Left forelimb (tissue), 1 donor: ENCODE data around the gene HM13.
"Not testable (repeated sequence)": the region's sequence is repeated elsewhere in the genome, so short reads cannot be mapped to it uniquely, and the experiment has no call there.

ENCODE experiments used
- DNase-seq: peaks from one replicate; pipeline ENCODE4 v3.0.0-alpha.2; 2018; ENCODE audit warnings: low spot score

HM13 gene

DNA sequence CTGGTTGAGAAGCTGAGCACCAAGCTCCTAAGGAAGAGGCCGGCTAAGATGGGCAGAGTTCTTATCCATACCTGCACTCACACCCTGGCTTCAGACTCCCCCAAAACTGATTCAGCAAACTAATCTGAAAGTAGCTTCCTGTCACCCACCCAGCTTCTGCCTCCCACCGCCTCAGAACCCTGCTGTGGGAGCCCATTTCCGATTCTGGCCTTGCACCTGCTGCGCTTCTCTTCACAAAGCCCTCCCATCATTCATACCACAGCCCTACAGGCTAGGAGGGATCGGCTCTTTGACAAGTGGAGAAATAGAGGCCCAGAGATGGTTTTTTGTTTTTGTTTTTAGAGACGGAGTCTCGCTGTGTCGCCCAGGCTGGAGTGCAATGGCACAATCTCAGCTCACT, 28.7 kb downstream of the HM13 start:
- DNase-seq = no peak

DNA sequence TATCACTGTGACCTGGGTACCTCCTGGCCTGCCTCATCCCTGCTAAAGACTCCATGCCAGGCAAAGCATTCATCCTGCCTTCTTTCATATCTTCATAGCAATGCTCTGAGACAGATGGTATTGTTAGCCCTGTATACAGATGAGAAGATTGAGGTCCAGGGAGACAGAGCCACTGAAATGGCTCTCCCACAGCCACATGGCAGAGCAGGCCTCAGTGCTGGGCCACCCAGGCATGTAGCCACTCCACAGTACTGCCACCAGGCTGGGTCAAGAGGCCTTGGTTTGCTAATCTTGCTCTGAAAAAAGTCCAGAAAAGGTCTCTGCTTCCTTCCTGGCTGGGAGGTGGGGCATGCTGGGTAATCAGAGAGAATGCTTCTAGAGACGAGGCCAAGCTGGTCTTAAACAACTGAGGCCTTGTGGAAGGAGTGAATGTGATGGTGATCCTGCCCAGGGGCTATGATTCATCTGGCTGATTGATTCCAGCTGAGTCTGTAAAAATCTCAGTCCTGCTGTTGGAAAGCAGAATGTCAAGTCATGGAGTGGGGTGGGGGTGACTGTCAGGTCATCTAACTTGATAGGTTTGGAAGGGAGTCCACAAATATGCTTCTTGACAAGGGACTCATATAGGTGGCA, 29.8 kb downstream of the HM13 start:
- DNase-seq = no peak

DNA sequence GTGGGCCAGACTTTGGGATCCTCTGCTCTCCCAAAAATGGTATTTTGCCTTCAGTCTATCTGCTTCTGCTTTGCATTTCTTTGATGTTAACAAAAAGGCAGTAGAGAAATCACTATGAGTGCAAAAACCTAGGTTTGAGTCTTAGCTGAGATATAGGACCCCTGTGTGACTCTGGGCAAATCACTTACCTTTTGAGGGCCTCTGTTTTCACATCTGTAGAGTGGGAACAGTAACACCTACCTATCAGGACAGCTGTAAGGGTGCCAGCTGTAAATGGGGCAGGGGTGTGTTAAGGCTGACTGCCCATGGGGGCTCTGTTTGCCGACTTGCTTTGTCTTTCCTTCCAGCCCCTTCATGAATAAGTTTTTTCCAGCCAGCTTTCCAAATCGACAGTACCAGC, 30.4 kb downstream of the HM13 start:
- no peak for DNase-seq

DNA sequence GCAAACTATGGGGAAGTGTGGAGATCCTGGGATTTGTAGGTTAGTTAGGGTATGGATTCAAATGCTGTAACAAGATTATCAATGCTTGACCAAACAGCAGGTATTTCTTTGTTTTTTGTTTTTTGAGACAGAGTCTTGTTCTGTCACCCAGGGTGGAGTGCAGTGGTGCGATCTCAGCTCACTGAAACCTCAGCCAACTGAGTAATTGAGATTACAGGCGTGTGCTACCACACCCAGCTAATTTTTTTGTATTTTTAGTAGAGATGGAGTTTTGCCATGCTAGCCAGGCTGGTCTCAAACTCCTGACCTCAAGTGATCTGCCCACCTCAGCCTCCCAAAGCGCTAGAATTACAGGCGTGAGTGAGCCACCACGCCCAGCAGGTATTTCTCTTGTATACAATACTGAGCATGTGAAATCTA, 31.4 kb downstream of the HM13 start:
- not testable (repeated sequence) for DNase-seq

DNA sequence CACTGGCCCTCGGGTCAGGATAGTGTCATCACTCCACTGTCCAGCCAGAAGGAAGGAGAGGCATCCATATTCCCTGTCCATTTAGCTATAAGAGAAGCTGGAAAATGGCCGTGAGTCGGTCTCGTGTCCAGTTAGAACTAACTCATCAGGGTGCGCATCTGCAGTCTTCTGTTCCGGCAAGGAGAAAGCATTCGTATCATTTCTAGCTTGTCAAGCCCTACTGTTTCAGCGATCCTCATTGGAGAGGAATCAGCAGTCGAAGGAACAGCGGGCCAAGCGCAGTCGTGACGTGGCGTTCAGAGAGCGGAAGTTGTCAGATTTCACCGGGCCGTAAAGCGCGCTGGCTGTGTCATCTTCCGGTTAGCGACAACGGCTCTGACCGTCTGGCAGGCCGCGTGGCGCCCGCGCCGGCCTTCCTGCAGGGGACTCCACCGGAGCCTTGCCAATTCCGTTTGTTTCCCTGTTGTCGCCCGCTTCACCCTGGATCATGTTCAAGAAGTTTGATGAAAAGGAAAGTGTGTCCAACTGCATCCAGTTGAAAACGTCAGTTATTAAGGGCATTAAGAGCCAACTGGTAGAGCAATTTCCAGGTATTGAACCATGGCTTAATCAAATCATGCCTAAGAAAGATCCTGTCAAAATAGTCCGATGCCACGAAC, 32.9 kb downstream of the HM13 start:
- DNase-seq = peak; percentile 90

DNA sequence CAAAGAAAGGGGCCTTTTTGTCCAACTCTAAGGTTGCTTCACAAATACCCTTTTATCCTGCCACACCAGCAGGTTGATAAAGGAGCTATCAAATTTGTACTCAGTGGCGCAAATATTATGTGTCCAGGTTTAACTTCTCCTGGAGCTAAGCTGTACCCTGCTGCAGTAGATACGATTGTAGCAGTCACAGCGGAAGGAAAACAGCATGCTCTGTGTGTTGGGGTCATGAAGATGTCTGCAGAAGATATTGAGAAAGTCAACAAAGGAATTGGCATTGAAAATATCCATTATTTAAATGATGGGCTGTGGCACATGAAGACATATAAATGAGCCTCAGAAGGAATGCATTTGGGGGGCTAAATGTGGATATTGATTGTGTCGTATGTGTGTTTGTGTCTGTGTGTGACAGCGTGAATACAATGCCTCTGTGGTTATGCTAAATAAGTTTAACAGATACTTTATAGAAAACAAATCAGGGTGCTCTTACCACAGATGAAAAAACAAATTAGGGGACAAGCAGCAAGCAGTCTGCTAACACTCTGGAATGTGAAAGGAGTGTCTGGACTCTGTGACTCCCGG, 33.6 kb downstream of the HM13 start:
- DNase-seq = no peak

DNA sequence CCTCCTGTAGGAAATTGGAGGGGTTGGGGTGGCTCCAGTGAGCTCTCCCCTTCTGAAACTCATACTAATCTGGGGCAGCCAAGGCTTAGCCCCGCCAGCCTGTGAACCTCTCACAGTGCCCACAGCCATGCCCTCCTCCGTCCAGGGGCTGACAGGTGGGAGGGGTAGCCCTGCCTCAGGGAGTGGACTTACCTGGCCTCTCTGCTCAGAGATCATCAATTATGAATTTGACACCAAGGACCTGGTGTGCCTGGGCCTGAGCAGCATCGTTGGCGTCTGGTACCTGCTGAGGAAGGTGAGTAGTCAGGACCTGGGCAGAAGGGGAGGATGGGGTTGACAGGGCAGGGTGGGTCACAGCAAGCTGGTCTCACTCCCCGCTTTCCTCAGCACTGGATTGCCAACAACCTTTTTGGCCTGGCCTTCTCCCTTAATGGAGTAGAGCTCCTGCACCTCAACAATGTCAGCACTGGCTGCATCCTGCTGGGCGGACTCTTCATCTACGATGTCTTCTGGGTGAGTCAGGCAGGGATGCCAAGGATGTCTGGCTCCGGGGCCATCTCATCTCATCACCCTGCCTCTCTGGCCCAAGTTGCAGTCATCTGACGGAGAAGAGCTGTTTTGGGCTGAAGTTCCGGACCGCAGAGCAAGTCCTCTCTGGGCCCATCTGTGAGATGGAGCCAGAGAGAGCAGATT, 34.7 kb downstream of the HM13 start:
- DNase-seq = no peak

DNA sequence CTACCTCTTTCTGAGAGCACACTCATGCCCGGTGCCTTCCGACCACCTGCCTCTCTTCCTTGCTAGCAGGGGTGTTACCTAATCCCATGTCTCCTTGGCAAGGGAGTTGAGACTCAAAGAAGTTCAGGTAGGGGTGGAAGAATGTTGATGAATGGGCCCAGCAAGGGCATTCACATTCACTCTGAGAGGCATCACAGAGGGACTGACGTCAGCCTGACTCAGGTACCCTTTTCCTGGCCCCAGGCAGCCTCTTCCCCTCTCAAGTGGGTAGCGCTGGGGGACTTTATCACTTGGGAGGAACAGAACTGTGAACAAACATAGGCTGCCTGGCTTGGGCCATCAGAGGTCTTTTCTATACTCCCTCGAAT, 35.3 kb downstream of the HM13 start:
- DNase-seq = no peak

DNA sequence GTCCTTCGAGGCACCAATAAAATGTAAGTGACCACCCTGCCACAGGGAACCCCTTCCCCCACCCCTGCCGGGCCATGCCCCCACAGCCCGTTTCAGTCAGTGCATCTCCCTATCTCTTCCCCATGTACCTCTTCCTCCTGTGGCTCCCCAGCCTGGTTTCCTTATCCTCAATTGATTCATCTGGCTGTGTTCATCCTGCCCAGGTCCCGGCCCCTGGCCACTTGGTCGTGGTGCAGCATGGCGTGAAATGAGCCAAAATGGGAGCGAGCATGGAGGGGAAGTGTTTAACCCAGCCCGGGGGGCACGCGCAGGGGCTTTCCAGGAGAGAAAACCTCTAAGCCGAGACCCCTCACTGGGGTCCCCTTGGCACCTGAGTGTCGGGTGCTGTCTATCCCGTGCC, 35.9 kb downstream of the HM13 start:
- no peak for DNase-seq

DNA sequence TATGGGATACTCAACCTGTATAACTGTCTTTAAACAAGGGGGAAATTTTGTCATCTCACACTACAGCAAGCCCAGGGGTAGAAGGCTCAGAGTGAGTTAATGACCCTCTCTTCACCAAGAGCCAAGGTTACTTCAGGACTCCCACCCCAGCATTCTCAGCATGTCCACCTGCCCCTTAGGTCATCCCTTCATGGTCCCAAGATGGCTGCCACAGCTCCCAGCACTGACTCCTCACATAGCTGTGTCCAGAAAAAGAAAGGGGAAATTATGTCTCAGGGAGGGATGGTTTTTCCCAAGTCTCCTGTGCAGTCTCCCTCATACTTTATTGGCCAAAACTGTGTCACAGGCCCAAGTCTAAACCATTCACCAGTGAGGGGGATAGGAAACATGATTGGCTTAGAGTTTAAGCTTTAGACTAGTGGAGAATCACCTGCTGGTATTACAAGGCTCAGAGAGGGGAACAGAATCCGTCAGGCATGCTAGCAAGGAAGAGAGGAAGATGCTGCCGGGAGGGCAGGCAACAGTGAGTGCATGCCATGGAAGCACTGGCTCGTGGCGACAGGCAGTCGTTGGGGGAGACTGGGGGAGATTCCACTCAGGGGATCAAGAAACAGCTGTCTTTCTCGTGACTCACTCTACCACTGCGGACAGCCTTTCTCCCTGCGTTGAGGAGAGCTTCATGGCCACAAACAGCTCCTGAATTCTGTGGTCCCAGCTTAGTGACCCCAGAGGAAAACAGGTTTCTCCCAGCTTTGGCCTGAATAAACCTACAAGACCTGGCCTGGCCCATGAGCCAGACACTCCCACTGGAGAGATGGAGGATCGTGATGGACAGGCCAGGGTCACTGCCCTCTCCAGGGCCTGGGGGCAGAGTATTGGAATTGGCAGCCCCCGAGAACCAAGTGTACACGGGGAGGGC, 37.2 kb downstream of the HM13 start:
- no peak for DNase-seq

DNA sequence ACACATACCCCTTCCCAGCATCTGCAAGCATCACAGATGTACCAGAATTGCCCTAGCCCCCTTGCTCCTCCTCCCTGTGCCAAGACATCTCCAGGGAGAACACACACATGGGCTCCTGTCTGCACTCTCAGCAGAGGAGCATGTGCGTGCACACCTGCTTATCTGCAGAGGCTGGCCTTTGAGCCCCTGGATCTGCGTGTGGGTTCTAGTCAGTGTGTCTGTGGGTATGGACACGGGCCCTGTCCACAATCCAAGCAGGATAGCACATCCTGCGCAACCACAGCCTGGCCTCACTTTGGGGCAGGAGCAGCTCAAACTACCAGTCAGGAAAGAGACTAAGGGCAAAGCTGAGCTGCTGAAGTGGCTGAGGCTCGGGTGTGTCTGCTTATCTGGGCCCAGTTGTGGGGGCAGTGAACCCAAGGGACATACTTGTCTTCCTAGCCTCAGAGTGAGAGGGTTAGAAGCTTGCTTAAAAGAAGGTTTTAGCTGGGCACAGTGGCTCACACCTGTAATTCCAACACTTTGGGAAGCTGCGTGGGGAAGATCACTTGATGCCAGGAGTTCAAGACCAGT, 41.0 kb downstream of the HM13 start:
- DNase-seq = no peak

DNA sequence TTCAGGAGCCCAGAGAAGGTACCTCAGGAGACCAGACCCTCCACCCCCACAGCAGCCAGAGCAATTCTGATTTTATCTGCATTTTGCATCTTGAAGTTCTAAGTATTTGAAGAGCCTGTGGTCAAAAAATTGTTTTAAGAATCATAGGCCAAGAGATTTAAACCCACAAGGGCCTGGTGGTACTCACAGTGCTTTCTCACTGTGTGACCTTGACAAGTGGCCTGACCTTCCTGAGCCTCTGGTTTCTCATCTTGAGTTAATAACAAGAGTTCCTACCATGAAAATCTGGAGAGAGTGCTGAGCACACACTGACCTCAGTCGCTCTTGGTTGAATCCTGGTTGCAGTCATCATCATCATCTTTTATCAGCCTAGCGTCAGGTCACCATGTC, 45.5 kb downstream of the HM13 start:
- no peak for DNase-seq

DNA sequence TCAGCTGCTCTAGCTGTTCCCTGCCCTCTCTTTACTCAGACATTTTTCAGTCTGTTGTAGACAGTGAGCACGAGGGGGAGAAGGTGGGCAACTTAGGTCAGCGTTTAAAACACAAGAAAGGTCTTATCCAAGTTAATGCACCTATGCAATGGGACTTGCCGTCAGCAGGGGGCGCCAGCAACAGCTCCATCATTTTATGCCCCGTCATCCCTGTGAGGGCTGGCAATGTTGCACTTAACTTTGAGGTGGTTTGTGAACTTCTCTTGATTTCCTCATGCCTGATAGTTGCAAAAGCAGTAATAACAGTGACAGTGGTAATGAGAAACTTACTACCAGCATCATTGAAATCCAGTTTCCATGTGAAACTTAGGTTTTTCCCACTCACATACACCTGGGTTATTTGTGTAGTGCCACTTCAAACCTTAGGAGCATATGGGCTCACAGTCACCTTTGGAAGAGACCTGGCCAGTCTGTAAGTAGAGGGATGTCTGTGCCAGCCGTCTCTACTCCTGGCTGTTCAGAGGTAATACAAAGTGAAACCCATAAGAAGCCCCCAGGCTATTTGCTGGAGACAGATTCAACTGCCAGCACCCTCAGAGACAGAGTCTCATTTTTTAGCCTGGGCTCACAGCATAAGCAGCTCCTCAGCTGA, 46.0 kb downstream of the HM13 start:
- no peak for DNase-seq

DNA sequence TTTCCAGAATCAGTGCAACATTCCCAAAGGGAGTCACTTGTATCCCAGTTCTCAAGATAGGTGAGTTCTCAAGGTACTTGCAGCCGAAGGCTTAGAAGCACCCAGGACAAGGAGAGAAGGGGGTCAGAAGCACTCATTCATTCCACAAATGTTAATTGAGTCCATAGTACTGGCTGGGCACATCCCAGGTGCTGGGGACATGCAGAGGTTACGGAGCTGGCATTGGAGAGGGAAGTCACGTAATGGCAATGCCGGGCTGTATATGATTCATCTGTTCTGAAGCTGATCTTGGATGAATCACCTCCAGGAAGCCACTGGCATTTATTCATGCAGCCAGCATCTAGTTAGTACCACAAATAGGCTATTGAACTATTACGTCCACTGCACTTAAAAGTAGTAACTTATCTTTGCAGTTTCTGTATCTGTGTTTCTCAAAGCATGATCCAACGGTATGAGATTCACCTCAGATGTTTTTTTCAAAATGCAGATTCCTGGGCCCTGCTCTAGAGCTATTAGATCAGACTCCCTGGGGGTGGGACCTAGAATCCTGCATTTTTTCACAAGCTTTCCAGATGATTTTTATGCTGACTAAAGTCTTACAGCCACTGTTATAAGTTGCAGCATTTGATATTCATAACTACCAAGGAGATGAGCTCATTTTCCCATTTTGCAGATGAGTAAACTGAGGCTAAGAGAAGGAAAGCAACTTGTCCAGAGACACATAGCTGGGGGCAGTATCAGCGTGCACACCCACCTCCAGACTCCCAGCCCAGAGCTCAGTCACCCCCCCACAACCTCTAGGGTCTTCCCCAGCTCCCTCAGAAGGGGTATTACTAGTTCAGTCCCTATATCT, 46.7 kb downstream of the HM13 start:
- no peak for DNase-seq

DNA sequence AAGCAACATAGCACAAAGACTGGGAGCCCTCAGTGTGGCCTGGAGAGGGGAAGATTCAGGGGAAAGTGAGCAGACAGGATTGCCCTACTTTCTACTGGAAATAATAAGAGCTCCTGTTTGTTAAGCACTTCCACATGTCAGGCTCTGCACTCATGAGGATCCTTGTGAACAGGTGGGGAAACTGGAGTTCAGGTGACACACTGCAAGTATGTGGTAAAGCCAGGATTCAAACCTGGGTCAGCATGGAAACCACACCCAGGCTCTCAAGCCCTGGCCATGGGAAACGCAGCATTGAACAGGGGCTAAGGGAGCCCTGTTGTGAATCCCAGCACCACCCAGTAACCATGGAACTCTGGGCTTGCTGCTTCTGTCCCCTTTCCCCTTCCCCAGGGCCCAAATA, 48.0 kb downstream of the HM13 start:
- no peak for DNase-seq

DNA sequence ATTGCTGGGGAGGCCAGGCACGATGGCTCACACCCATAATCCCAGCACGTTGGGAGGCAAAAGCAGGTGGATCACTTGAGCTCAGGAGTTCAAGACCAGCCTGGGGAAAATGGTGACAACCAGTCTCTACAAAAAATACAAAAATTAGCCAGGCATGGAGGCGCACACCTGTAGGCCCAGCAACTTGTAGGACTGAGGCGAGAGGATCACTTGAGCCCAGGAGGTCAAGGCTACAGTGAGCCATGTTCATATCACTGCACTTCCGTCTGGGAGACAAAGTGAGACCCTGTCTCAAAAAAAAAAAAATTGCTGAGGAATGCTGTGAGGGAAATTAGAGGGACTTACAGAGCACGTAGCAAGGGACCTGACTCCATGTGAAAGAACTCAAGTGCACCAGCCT, 50.0 kb downstream of the HM13 start:
- no peak for DNase-seq

DNA sequence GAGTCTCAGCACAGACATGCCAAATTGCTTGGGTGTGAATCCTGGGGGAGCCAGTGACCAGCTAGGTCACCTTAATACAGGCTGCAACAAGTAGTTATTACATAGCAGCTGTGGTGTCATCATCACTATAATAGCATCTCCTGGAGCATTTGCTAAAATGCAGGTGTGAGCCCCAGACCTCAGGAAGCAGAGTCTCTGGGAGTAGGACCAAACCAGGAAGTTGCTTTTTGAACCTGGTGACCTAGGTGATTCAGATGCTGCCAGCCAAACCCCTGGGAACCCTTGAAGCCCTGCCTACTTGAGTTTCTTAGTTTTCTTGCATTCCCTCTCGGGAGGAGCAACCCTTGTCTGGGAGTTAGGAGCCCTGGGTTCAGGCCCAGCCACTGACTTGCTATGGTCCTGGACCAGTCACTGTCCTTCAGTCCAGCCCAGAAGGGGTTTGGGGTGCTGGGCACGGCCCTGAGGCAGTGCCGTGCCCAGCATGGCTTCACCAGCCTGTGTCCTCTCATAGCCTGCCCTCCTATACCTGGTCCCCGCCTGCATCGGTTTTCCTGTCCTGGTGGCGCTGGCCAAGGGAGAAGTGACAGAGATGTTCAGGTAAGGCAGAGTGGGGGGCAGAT, 51.6 kb downstream of the HM13 start:
- DNase-seq = no peak

DNA sequence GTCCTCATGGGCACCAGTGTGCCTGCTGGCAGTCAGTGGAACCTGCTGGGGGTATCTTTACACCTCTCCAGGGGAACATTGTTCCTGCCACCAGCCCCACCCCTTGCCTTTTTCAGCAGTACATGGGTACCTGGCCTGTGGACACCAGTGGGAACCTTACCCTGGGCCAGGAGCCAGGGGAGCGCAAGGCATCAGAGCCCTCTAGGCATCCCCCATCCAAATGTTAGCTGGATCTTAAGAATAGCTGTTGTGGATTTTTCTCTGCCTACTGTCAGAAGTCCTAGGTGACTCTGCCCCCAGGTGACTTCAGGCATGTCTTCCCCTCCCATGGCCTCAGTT, 52.0 kb downstream of the HM13 start:
- DNase-seq = no peak

DNA sequence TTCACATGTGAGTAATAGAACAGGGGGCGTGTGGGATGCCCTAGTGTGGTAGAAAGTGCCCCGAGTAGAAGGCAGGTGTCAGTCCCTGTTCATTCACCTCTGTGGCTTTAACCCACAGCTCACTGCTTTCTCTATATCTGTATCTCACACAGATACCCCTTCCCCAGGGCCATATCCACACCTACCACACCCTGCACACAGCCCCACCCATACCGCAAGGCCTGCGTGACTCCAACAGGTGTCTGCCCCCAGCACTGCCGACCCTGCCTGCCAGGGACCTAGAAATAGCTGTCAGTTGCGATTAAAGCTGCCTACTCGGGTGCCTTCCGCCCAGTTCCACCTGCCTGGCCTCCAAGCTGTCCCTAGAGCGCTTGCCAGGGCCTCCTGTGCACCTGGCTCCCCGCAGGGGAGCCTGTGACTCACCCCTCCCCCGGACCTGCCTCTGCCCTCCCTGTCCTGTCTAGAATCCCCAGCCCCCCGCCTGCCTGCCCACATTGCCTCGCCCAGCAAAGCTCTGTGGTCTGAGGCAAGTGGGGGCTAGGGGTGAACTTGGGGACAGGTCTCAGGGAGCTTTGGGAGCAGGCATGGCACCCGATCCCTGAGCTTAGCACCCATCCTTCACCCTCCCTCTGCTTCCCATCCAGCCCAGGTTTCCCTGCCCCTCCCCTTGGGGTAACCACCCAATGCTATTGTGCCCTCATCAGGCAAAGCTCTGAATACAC, 52.6 kb downstream of the HM13 start:
- no peak for DNase-seq

DNA sequence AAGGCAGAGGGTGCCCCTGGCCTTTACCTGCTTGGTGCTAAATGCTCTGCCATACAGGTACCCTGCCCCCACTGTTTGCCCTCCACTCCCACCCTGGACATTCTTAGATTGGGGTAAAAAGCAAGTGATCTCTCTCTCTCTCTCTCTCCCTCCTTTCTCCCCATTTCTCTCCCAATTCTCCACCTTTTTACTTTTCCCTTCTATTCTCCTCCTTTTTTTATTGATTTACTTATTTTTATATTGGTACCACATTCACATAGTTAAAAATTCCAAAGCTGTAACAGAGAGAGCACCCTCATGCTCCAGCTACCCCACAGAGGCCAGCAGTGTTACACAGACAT, 53.1 kb downstream of the HM13 start:
- DNase-seq = no peak
